Smooth muscle cell (in vitro differentiated cells): ENCODE data around the gene FOXC1. TPM values are rescaled to one million over a fixed set of nuclear protein-coding genes. Genes with fewer than 3 reads are reported as not detected.

ENCODE experiments used
- DNase-seq: peaks from one replicate; lab custom pipeline; 2025; ENCODE audit not compliant: unreplicated experiment; lab: John Stamatoyannopoulos, UW
- H2AFZ ChIP-seq: fragments of 200-600 bp; sonication (generic); 2 replicates; pipeline ENCODE4 v1.6.0; 2016; ENCODE audit warnings: antibody characterized with exemption, low read depth, mild to moderate bottlenecking
- H3F3A ChIP-seq: fragments of 200-600 bp; sonication (generic); 2 replicates; pipeline ENCODE4 v1.6.0; 2017; ENCODE audit warnings: antibody characterized with exemption, low read depth
- H3K27ac ChIP-seq: fragments of 200-600 bp; sonication (generic); 2 replicates; pipeline ENCODE4 v1.5.1; 2016; ENCODE audit warnings: low read depth, mild to moderate bottlenecking
- H3K27me3 ChIP-seq: fragments of 200-600 bp; sonication (generic); 2 replicates; pipeline ENCODE4 v1.6.1; 2016; ENCODE audit warnings: low read depth, mild to moderate bottlenecking
- H3K36me3 ChIP-seq: fragments of 200-600 bp; sonication (generic); 2 replicates; pipeline ENCODE4 v1.5.1; 2016; ENCODE audit warnings: low read depth
- H3K4me1 ChIP-seq: fragments of 200-600 bp; sonication (generic); 2 replicates; pipeline ENCODE4 v1.5.1; 2016; ENCODE audit warnings: low read depth
- H3K4me2 ChIP-seq: fragments of 200-600 bp; sonication (generic); 2 replicates; pipeline ENCODE4 v1.6.0; 2016; ENCODE audit warnings: mild to moderate bottlenecking
- H3K4me3 ChIP-seq: fragments of 200-600 bp; sonication (generic); 2 replicates; pipeline ENCODE4 v1.5.1; 2016; ENCODE audit warnings: mild to moderate bottlenecking
- H3K79me2 ChIP-seq: fragments of 200-600 bp; sonication (generic); 2 replicates; pipeline ENCODE4 v1.6.0; 2016; ENCODE audit warnings: low read depth, mild to moderate bottlenecking
- H3K9ac ChIP-seq: fragments of 200-600 bp; sonication (generic); 2 replicates; pipeline ENCODE4 v1.6.0; 2016; ENCODE audit warnings: low read depth
- H3K9me3 ChIP-seq: fragments of 200-600 bp; sonication (generic); replicated peaks from 2 replicates; pipeline ENCODE4 v1.5.1; 2016; ENCODE audit warnings: low read depth
- H4K20me1 ChIP-seq: fragments of 200-600 bp; sonication (generic); 2 replicates; pipeline ENCODE4 v1.6.0; 2016; ENCODE audit warnings: low read depth
- CTCF ChIP-seq: fragments of 200-600 bp; sonication (generic); IDR thresholded peaks from 2 replicates; pipeline ENCODE4 v1.5.1; 2017; ENCODE audit warnings: borderline replicate concordance, mild to moderate bottlenecking, antibody characterized with exemption; ENCODE audit not compliant: insufficient read depth, poor library complexity, severe bottlenecking
- WGBS: methylation state at CpG from one replicate; pipeline ENCODE4 v1.1.7; 2016; ENCODE audit warnings: low lambda C conversion rate; 5-methylcytosine and 5-hydroxymethylcytosine counted together
- polyA plus RNA-seq: library from polyadenylated mRNA; unstranded; fragments of >200 nt; fragmentation: Nextera tagmentation; extraction: Ambion mirVana; gene quantifications from 2 replicates; pipeline ENCODE4 v1.2.1, GENCODE V29; 2016
- total RNA-seq: library from RNA; depleted of rRNA; stranded (reverse); fragments of >200 nt; gene quantifications from 2 replicates; pipeline ENCODE4 v1.2.3, GENCODE V29; 2014

The FOXC1 gene
- total and polyA plus RNA-seq, 2 experiments from 2014 or later: 0.10 to 1.4 TPM

- TF ChIP-seq CTCF: no peak
- 92% methylated on average over 5 of the region's 5 CpGs for whole genome bisulfite sequencing
- H3K27me3 ChIP-seq: peaks cover 15% of the 10 kb centered on the region
Measured at GRCh38 chr6:1586861-1587450, 22.8 kb upstream of the FOXC1 start.

GRCh38 chr6:1587546-1587945 lies 22.2 kb upstream of the FOXC1 start:
- Histone ChIP-seq H3K27me3 (peaks cover 15% of the 10 kb centered on the region), H3K36me3 (no peaks in the 10 kb centered on the region), H3F3A (no peaks in the 10 kb centered on the region), H2AFZ (no peak overlapping the region), H3K27ac (no peak overlapping the region), H3K4me2 (no peak overlapping the region), H3K4me3 (no peak overlapping the region), H3K4me1 (no peaks in the 10 kb centered on the region), H3K79me2 (no peaks in the 10 kb centered on the region), H3K9ac (no peak overlapping the region), H3K9me3 (no peaks in the 10 kb centered on the region), H4K20me1 (no peaks in the 10 kb centered on the region)
- no peak for DNase-seq
- TF ChIP-seq CTCF: no peak
- WGBS: 93% methylated on average over 7 of the region's 7 CpGs

More at GRCh38 chr6:1586861-1587450, 22.8 kb upstream of the FOXC1 start:
- DNase-seq: no peak
- no peak overlapping the region for H2AFZ ChIP-seq
- no peaks in the 10 kb centered on the region for H3K9me3 ChIP-seq
- no peaks in the 10 kb centered on the region for H3K79me2 ChIP-seq
- no peak overlapping the region for H3K27ac ChIP-seq
- no peaks in the 10 kb centered on the region for H4K20me1 ChIP-seq
- H3K4me1 ChIP-seq: no peaks in the 10 kb centered on the region
- no peak overlapping the region for H3K4me2 ChIP-seq
- H3K36me3 ChIP-seq: no peaks in the 10 kb centered on the region
- H3K4me3 ChIP-seq: no peak overlapping the region
- no peak overlapping the region for H3K9ac ChIP-seq
- no peaks in the 10 kb centered on the region for H3F3A ChIP-seq

GRCh38 chr6:1587977-1588376 lies 21.7 kb upstream of the FOXC1 start:
- H3K79me2 ChIP-seq: no peaks in the 10 kb centered on the region
- no peaks in the 10 kb centered on the region for H3F3A ChIP-seq
- no peaks in the 10 kb centered on the region for H3K9me3 ChIP-seq
- no peaks in the 10 kb centered on the region for H3K4me1 ChIP-seq
- no peaks in the 10 kb centered on the region for H4K20me1 ChIP-seq
- no peak overlapping the region for H3K27ac ChIP-seq
- no peak overlapping the region for H2AFZ ChIP-seq
- H3K9ac ChIP-seq: no peak overlapping the region
- H3K4me2 ChIP-seq: no peak overlapping the region
- no peak for TF ChIP-seq CTCF
- 86% methylated on average over 12 of the region's 12 CpGs for WGBS
- no peaks in the 10 kb centered on the region for H3K36me3 ChIP-seq
- DNase-seq: no peak
- H3K4me3 ChIP-seq: no peak overlapping the region
- H3K27me3 ChIP-seq: peaks cover 15% of the 10 kb centered on the region

- no peaks in the 10 kb centered on the region for H3K79me2 ChIP-seq
- no peaks in the 10 kb centered on the region for H3K9me3 ChIP-seq
- no peak for DNase-seq
- 85% methylated on average over 6 of the region's 6 CpGs for WGBS
- no peak overlapping the region for H3K4me3 ChIP-seq
- H3K27ac ChIP-seq: no peak overlapping the region
- H4K20me1 ChIP-seq: no peaks in the 10 kb centered on the region
- H3K36me3 ChIP-seq: no peaks in the 10 kb centered on the region
- H3K4me2 ChIP-seq: no peak overlapping the region
- no peaks in the 10 kb centered on the region for H3K4me1 ChIP-seq
- H3K9ac ChIP-seq: no peak overlapping the region
- no peak overlapping the region for H2AFZ ChIP-seq
- no peaks in the 10 kb centered on the region for H3F3A ChIP-seq
- H3K27me3 ChIP-seq: peaks cover 27% of the 10 kb centered on the region
- TF ChIP-seq CTCF: no peak
Measured at GRCh38 chr6:1589208-1589607, 20.5 kb upstream of the FOXC1 start.
